ENCODE measurements around the gene GNAQ. TPM values are rescaled to one million over a fixed set of nuclear protein-coding genes. Genes with fewer than 3 reads are reported as not detected.
A peak's percentile ranks its signal among the peaks of the same experiment; 100 is the strongest.

GNAQ gene
- total and polyA plus RNA-seq, 2 experiments from 2014 or later: 21.1 to 43.1 TPM

GRCh38 chr9:77978086-77978781 is 53.4 kb downstream of the GNAQ start:
- H3K79me2 ChIP-seq (replicated peaks; ENCODE audit: insufficient read depth): peaks cover 74% of the 10 kb centered on the region

More at GRCh38 chr9:77978086-77978781, 53.4 kb downstream of the GNAQ start:
- Mint-ChIP-seq H3K9me3 (no peaks in the 10 kb centered on the region), H3K27me3 (ENCODE audit: insufficient read depth, low read depth, poor library complexity) (peaks cover 6% of the 10 kb centered on the region), H3K4me1 (peaks cover 56% of the 10 kb centered on the region), H3K4me3 (no peak overlapping the region), H3K27ac (peak overlapping the region; percentile 43; the same call in 1 of the 2 replicates), H3K36me3 (ENCODE audit: low read depth) (no peaks in the 10 kb centered on the region)
- H3K36me3 ChIP-seq (ENCODE audit: insufficient read depth): no peaks in the 10 kb centered on the region
- no peaks in the 10 kb centered on the region for H3K9me2 ChIP-seq (ENCODE audit: insufficient read depth)
- peak overlapping the region; percentile 41; the same call in 1 of the 2 replicates for H3K27ac ChIP-seq (ENCODE audit: low read depth)
- no peak overlapping the region for H3K4me3 ChIP-seq
- TF ChIP-seq CREB1 (CRISPR knock-in tag; IDR thresholded peaks at IDR 0.05; ENCODE audit: low read depth): no peak
- no peak for TF ChIP-seq ETS1 (IDR thresholded peaks at IDR 0.05)
- no peak for TF ChIP-seq EZH2phosphoT487 (IDR thresholded peaks at IDR 0.05; ENCODE audit: unreplicated experiment)
- TF ChIP-seq EZH2 (IDR thresholded peaks at IDR 0.05; ENCODE audit: low read depth, unreplicated experiment): no peak
- no peak for TF ChIP-seq ZNF331 (CRISPR knock-in tag; IDR thresholded peaks at IDR 0.05; ENCODE audit: low read depth)
- TF ChIP-seq NANOG (IDR thresholded peaks at IDR 0.05; ENCODE audit: borderline replicate concordance): no peak
- no peak for TF ChIP-seq ZNF114 (CRISPR knock-in tag; IDR thresholded peaks at IDR 0.05)
- no peak for TF ChIP-seq JUNB (IDR thresholded peaks at IDR 0.05; ENCODE audit: unreplicated experiment)
- TF ChIP-seq STAT1 (IDR thresholded peaks at IDR 0.05; ENCODE audit: unreplicated experiment): no peak
- TF ChIP-seq ZNF462 (CRISPR knock-in tag; IDR thresholded peaks at IDR 0.05): no peak
- TF ChIP-seq CTCF (conservative IDR thresholded peaks at IDR 0.05; ENCODE audit: low read depth in 2 of 2): no peak
- TF ChIP-seq POLR2AphosphoS5 (IDR thresholded peaks at IDR 0.05; ENCODE audit: low read depth): no peak
- no peak for TF ChIP-seq REST (IDR thresholded peaks at IDR 0.05; ENCODE audit: unreplicated experiment)
- no peak for ATAC-seq
- H3K27me3 ChIP-seq (ENCODE audit: insufficient read depth): no peaks in the 10 kb centered on the region
- H2AFZ ChIP-seq: no peak overlapping the region
- no peaks in the 10 kb centered on the region for H3F3A ChIP-seq (replicated peaks; ENCODE audit: low read depth)
- peaks cover 3% of the 10 kb centered on the region for H4K20me1 ChIP-seq (replicated peaks; ENCODE audit: insufficient read depth)
- H3K4me1 ChIP-seq (ENCODE audit: insufficient read depth): peaks cover 28% of the 10 kb centered on the region
- no peak overlapping the region for H3K4me2 ChIP-seq
- DNase-seq (ENCODE audit: low spot score): no peak
